ENCODE measurements around the gene KIZ.

- TF ChIP-seq CTCF (conservative IDR thresholded peaks at IDR 0.05; ENCODE audit: low read depth in 2 of 2) (peak; percentile 19 to 38; a peak in 2 of 4 replicates), JUNB (IDR thresholded peaks at IDR 0.05; ENCODE audit: unreplicated experiment) (no peak), POLR2AphosphoS5 (IDR thresholded peaks at IDR 0.05; ENCODE audit: low read depth) (no peak), REST (IDR thresholded peaks at IDR 0.05; ENCODE audit: unreplicated experiment) (no peak), EZH2 (IDR thresholded peaks at IDR 0.05; ENCODE audit: low read depth, unreplicated experiment) (no peak), ZNF462 (CRISPR knock-in tag; IDR thresholded peaks at IDR 0.05) (no peak), CREB1 (CRISPR knock-in tag; IDR thresholded peaks at IDR 0.05; ENCODE audit: low read depth) (no peak), ETS1 (IDR thresholded peaks at IDR 0.05) (no peak), EZH2phosphoT487 (IDR thresholded peaks at IDR 0.05; ENCODE audit: unreplicated experiment) (no peak)
Observed at GRCh38 chr20:21129861-21130260, 4.0 kb downstream of the KIZ start.

All from GM23338 (cell line).